ENCODE measurements around the gene TIMP2. TPM values are rescaled to one million over a fixed set of nuclear protein-coding genes. Genes with fewer than 3 reads are reported as not detected.

Gene TIMP2
- total and polyA plus RNA-seq, 4 donors: 8.9 to 37.6 (median 10.1) TPM

GRCh38 chr17:78908426-78908825 is 16.8 kb downstream of the TIMP2 start (continued):
- TF ChIP-seq CTCF (IDR thresholded peaks at IDR 0.05; ENCODE audit: low read depth, low read length, missing input control) (no peak), RAD21 (IDR thresholded peaks at IDR 0.05) (no peak), JUND (IDR thresholded peaks at IDR 0.05) (no peak), SP1 (IDR thresholded peaks at IDR 0.05) (no peak), MAX (IDR thresholded peaks at IDR 0.05) (no peak)

- 93% methylated on average over 7 of the region's 7 CpGs for WGBS
- DNase-seq (ENCODE audit: low spot score): no peak
- H3K9me3 ChIP-seq (ENCODE audit: control insufficient read depth in 4 of 4, low read length in 3 of 4): no peaks in the 10 kb centered on the region
- H3K27me3 ChIP-seq (ENCODE audit: control insufficient read depth in 4 of 4, insufficient read depth in 4 of 4, low read length in 3 of 4): no peaks in the 10 kb centered on the region
- H3K36me3 ChIP-seq (ENCODE audit: control insufficient read depth in 4 of 4, insufficient read depth in 3 of 4, low read depth in 1 of 4, low read length in 3 of 4): no peaks in the 10 kb centered on the region
- H3K4me3 ChIP-seq (ENCODE audit: low read depth in 1 of 3, low read length in 3 of 3): no peak overlapping the region
- no peak overlapping the region for H3K9ac ChIP-seq (ENCODE audit: low read depth in 1 of 2, low read length in 2 of 2)
- no peaks in the 10 kb centered on the region for H3K4me1 ChIP-seq (ENCODE audit: control insufficient read depth in 4 of 4, insufficient read depth in 4 of 4, low read length in 3 of 4)
- TF ChIP-seq RXRA (IDR thresholded peaks at IDR 0.05) (no peak), TAF1 (conservative IDR thresholded peaks at IDR 0.05) (no peak), ZBTB33 (IDR thresholded peaks at IDR 0.05) (no peak), GABPA (IDR thresholded peaks at IDR 0.05 in 1 of 2, conservative IDR thresholded peaks at IDR 0.05 in 1 of 2) (no peak), EGR1 (IDR thresholded peaks at IDR 0.05; ENCODE audit: low read depth in 2 of 2) (no peak), RAD21 (IDR thresholded peaks at IDR 0.05) (no peak), SP1 (IDR thresholded peaks at IDR 0.05) (no peak), FOXA1 (IDR thresholded peaks at IDR 0.05) (no peak), NR2F2 (IDR thresholded peaks at IDR 0.05) (no peak)
- H3K27ac ChIP-seq (ENCODE audit: low read depth in 1 of 2, low read length in 2 of 2): no peak overlapping the region
Measured at GRCh38 chr17:78905541-78905940, 19.6 kb downstream of the TIMP2 start.

- 87% methylated on average over 6 of the region's 6 CpGs for WGBS
- Histone ChIP-seq H3K27me3 (ENCODE audit: control insufficient read depth in 4 of 4, insufficient read depth in 4 of 4, low read length in 3 of 4) (no peaks in the 10 kb centered on the region), H3K9me3 (ENCODE audit: control insufficient read depth in 4 of 4, low read length in 3 of 4) (no peaks in the 10 kb centered on the region), H3K4me3 (ENCODE audit: low read depth in 1 of 3, low read length in 3 of 3) (no peak overlapping the region), H3K36me3 (ENCODE audit: control insufficient read depth in 4 of 4, insufficient read depth in 3 of 4, low read depth in 1 of 4, low read length in 3 of 4) (no peaks in the 10 kb centered on the region), H3K9ac (ENCODE audit: low read depth in 1 of 2, low read length in 2 of 2) (no peak overlapping the region), H3K4me1 (ENCODE audit: control insufficient read depth in 4 of 4, insufficient read depth in 4 of 4, low read length in 3 of 4) (no peaks in the 10 kb centered on the region), H3K27ac (ENCODE audit: low read depth in 1 of 2, low read length in 2 of 2) (no peak overlapping the region)
- DNase-seq (ENCODE audit: low spot score): no peak
- no peak for TF ChIP-seq FOXA1 (IDR thresholded peaks at IDR 0.05)
Measured at GRCh38 chr17:78905116-78905515, 20.1 kb downstream of the TIMP2 start.

- no peak overlapping the region for H3K27ac ChIP-seq (ENCODE audit: low read depth in 1 of 2, low read length in 2 of 2)
- no peak for TF ChIP-seq REST (IDR thresholded peaks at IDR 0.05)
- TF ChIP-seq ZBTB33 (IDR thresholded peaks at IDR 0.05): no peak
- TF ChIP-seq GABPA (IDR thresholded peaks at IDR 0.05 in 1 of 2, conservative IDR thresholded peaks at IDR 0.05 in 1 of 2): no peak
- no peak for TF ChIP-seq ATF3 (IDR thresholded peaks at IDR 0.05)
- no peak for TF ChIP-seq HNF4A (conservative IDR thresholded peaks at IDR 0.05)
- no peak for TF ChIP-seq HNF4G (IDR thresholded peaks at IDR 0.05)
- TF ChIP-seq YY1 (IDR thresholded peaks at IDR 0.05): no peak
- TF ChIP-seq FOXA2 (IDR thresholded peaks at IDR 0.05): no peak
- no peak for TF ChIP-seq TAF1 (conservative IDR thresholded peaks at IDR 0.05)
Measured at GRCh38 chr17:78904371-78904770, 20.8 kb downstream of the TIMP2 start.

More at GRCh38 chr17:78904371-78904770, 20.8 kb downstream of the TIMP2 start:
- WGBS: 86% methylated on average over 9 of the region's 9 CpGs
- H3K4me1 ChIP-seq (ENCODE audit: control insufficient read depth in 4 of 4, insufficient read depth in 4 of 4, low read length in 3 of 4): no peaks in the 10 kb centered on the region
- no peak overlapping the region for H3K9ac ChIP-seq (ENCODE audit: low read depth in 1 of 2, low read length in 2 of 2)
- no peak overlapping the region for H3K4me3 ChIP-seq (ENCODE audit: low read depth in 1 of 3, low read length in 3 of 3)
- no peaks in the 10 kb centered on the region for H3K36me3 ChIP-seq (ENCODE audit: control insufficient read depth in 4 of 4, insufficient read depth in 3 of 4, low read depth in 1 of 4, low read length in 3 of 4)
- DNase-seq (ENCODE audit: low spot score): no peak
- no peaks in the 10 kb centered on the region for H3K9me3 ChIP-seq (ENCODE audit: control insufficient read depth in 4 of 4, low read length in 3 of 4)
- H3K27me3 ChIP-seq (ENCODE audit: control insufficient read depth in 4 of 4, insufficient read depth in 4 of 4, low read length in 3 of 4): no peaks in the 10 kb centered on the region
